Midbrain (tissue), 1 donor: ENCODE results near the gene ASZ1.
A peak's percentile ranks its signal among the peaks of the same experiment; 100 is the strongest.
"Not testable (repeated sequence)": the region's sequence is repeated elsewhere in the genome, so short reads cannot be mapped to it uniquely, and the experiment has no call there.

ENCODE experiments used
- DNase-seq: peaks from one replicate; lab custom pipeline; 2025; lab: John Stamatoyannopoulos, UW

The ASZ1 gene

GRCh38 chr7:117427258-117427701 is at the start of gene ASZ1:
Gene ASZ1 (minus strand): TSS chr7:117427493. CDS start chr7:117427460, 33 bp downstream.
- no peak for DNase-seq

GRCh38 chr7:117476557-117477215 is 49.4 kb upstream of the ASZ1 start:
- DNase-seq, result no peak

GRCh38 chr7:117472335-117472734 is 45.0 kb upstream of the ASZ1 start:
- no peak for DNase-seq

- DNase-seq, result no peak
Observed at GRCh38 chr7:117470777-117471176, 43.5 kb upstream of the ASZ1 start.

- DNase-seq, result no peak
Observed at GRCh38 chr7:117468174-117468573, 40.9 kb upstream of the ASZ1 start.

- DNase-seq, result not testable (repeated sequence)
Observed at GRCh38 chr7:117460815-117461214, 33.5 kb upstream of the ASZ1 start.

- DNase-seq, result no peak
Observed at GRCh38 chr7:117459735-117460134, 32.4 kb upstream of the ASZ1 start.

- DNase-seq, result peak; percentile 13
Observed at GRCh38 chr7:117458977-117459583, 31.8 kb upstream of the ASZ1 start.

- no peak for DNase-seq
Observed at GRCh38 chr7:117448655-117449054, 21.4 kb upstream of the ASZ1 start.

- DNase-seq, result no peak
Observed at GRCh38 chr7:117446220-117446815, 19.0 kb upstream of the ASZ1 start.

- no peak for DNase-seq
Observed at GRCh38 chr7:117445206-117445605, 17.9 kb upstream of the ASZ1 start.

- DNase-seq, result no peak
Observed at GRCh38 chr7:117444646-117445045, 17.4 kb upstream of the ASZ1 start.

- DNase-seq, result no peak
Observed at GRCh38 chr7:117435475-117436043, 8.3 kb upstream of the ASZ1 start.

GRCh38 chr7:117424090-117424829 is 3.0 kb downstream of the ASZ1 start:
- no peak for DNase-seq

GRCh38 chr7:117414591-117414990 is 12.7 kb downstream of the ASZ1 start:
- DNase-seq, result not testable (repeated sequence)

- DNase-seq, result no peak
Observed at GRCh38 chr7:117412946-117413559, 14.2 kb downstream of the ASZ1 start.

- no peak for DNase-seq
Observed at GRCh38 chr7:117412390-117412789, 14.9 kb downstream of the ASZ1 start.

GRCh38 chr7:117411539-117411938 is 15.8 kb downstream of the ASZ1 start:
- DNase-seq, result no peak

- no peak for DNase-seq
Observed at GRCh38 chr7:117408831-117409230, 18.5 kb downstream of the ASZ1 start.

- DNase-seq, result no peak
Observed at GRCh38 chr7:117405519-117405918, 21.8 kb downstream of the ASZ1 start.

GRCh38 chr7:117403737-117404136 is 23.6 kb downstream of the ASZ1 start:
- no peak for DNase-seq

- no peak for DNase-seq
Observed at GRCh38 chr7:117402109-117402508, 25.2 kb downstream of the ASZ1 start.
